Stromal cell of bone marrow (primary cell): Measurements from ENCODE around the gene CADM2.

Experiments
- DNase-seq: peaks from one replicate; pipeline ENCODE4 v3.0.0-alpha.2; 2012; ENCODE audit warnings: low read depth

The CADM2 gene

GRCh38 chr3:84984429-84984828 lies 25.6 kb downstream of the CADM2 start:
- no peak for DNase-seq

- DNase-seq, result no peak
These were observed 27.0 kb downstream of the CADM2 start for GRCh38 chr3:84985795-84986194.

- no peak for DNase-seq
These were observed 29.1 kb downstream of the CADM2 start for GRCh38 chr3:84987706-84988504.

GRCh38 chr3:84989102-84989501 lies 30.3 kb downstream of the CADM2 start:
- no peak for DNase-seq

- no peak for DNase-seq
These were observed 32.7 kb downstream of the CADM2 start for GRCh38 chr3:84991422-84991900.

- no peak for DNase-seq
These were observed 35.2 kb downstream of the CADM2 start for GRCh38 chr3:84993956-84994355.

GRCh38 chr3:84998545-84998944 lies 39.8 kb downstream of the CADM2 start:
- DNase-seq, result no peak

GRCh38 chr3:85003479-85003878 lies 44.7 kb downstream of the CADM2 start:
- no peak for DNase-seq

GRCh38 chr3:85004147-85004546 lies 45.4 kb downstream of the CADM2 start:
- DNase-seq, result no peak

- DNase-seq, result no peak
These were observed 47.2 kb downstream of the CADM2 start for GRCh38 chr3:85005946-85006345.

GRCh38 chr3:85007195-85008094 lies 48.7 kb downstream of the CADM2 start:
- no peak for DNase-seq

- DNase-seq, result no peak
These were observed 62.0 kb downstream of the CADM2 start for GRCh38 chr3:85020828-85021227.

GRCh38 chr3:85030052-85030451 lies 71.3 kb downstream of the CADM2 start:
- DNase-seq, result no peak

GRCh38 chr3:85037203-85037602 lies 78.4 kb downstream of the CADM2 start:
- no peak for DNase-seq

- DNase-seq, result no peak
These were observed 82.2 kb downstream of the CADM2 start for GRCh38 chr3:85041001-85041400.

- DNase-seq, result no peak
These were observed 82.8 kb downstream of the CADM2 start for GRCh38 chr3:85041562-85042055.

GRCh38 chr3:85050821-85051220 lies 92.0 kb downstream of the CADM2 start:
- no peak for DNase-seq

- DNase-seq, result no peak
These were observed 93.0 kb downstream of the CADM2 start for GRCh38 chr3:85051786-85052185.

- no peak for DNase-seq
These were observed 94.8 kb downstream of the CADM2 start for GRCh38 chr3:85053626-85054025.

GRCh38 chr3:85054579-85054978 lies 95.8 kb downstream of the CADM2 start:
- no peak for DNase-seq

- no peak for DNase-seq
These were observed 110.1 kb downstream of the CADM2 start for GRCh38 chr3:85068911-85069310.

GRCh38 chr3:85074003-85074402 lies 115.2 kb downstream of the CADM2 start:
- DNase-seq, result no peak

GRCh38 chr3:85075663-85076062 lies 116.9 kb downstream of the CADM2 start:
- no peak for DNase-seq
